Measurements from ENCODE around the gene C19orf44.
A peak's percentile ranks its signal among the peaks of the same experiment; 100 is the strongest.
"Not testable (repeated sequence)": the region's sequence is repeated elsewhere in the genome, so short reads cannot be mapped to it uniquely, and the experiment has no call there.

The C19orf44 gene

DNA sequence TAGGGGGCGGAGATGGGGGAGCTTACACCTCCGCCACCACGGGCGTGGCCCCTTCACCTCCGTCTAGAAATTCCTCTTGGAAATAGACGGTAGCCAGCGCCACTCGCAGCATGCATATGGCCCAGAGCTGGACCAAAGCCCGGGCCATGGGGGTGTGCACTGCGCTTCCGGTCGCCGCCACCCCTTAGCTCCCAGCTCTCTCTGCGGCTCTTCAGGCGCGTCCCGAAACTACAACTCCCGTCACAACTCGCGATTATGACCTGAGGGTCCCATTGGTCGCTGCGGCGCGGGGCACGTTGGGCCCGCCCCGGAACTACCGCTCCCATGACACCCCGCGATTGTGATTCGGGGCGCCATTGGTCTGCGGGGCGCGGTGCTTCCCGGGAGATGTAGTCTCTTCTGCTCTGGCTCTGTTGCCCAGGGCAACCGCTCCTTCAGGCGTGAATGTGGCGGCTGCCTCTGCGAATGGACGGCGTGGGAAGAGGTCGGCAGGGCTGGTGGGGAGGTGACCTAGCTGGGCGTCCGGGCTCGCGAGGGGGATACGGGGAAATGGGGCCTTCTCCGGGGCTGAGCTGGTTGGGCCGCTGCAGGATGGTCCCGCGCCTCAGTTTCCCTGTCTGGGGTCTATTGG is at the start of gene C19orf44, which contains the start of gene CALR3:
Gene C19orf44 (plus strand): TSS at position 413 of the 631 bp plus-strand sequence. CDS start 4,399 bp downstream, outside the sequence.
Gene CALR3 (minus strand): TSS at position 186 of the 631 bp plus-strand sequence. CDS start 38 bp downstream, at position 148.
- peak; percentile 96 for DNase-seq

- DNase-seq, result no peak
These were observed 49.3 kb upstream of the C19orf44 start for GRCh38 chr19:16446724-16447368.

DNA sequence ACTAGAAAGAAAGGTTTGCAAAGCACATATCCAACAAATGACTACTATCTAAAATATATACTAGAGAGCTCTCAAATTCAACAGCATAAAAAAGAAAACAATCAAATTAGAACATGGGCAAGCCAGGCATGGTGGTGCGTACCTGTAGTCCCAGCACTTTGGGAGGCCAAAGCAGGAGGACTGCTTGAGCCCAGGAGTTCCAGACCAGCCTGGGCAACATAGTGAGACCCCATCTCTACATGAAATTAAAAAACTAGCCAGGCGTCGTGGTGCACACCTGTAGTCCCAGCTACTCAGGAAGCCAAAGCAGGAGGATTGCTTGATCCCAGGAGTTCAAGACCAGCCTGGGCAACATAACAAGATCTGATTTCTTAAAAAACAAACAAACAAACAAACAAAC is 47.3 kb upstream of the C19orf44 start:
- DNase-seq, result not testable (repeated sequence)

DNA sequence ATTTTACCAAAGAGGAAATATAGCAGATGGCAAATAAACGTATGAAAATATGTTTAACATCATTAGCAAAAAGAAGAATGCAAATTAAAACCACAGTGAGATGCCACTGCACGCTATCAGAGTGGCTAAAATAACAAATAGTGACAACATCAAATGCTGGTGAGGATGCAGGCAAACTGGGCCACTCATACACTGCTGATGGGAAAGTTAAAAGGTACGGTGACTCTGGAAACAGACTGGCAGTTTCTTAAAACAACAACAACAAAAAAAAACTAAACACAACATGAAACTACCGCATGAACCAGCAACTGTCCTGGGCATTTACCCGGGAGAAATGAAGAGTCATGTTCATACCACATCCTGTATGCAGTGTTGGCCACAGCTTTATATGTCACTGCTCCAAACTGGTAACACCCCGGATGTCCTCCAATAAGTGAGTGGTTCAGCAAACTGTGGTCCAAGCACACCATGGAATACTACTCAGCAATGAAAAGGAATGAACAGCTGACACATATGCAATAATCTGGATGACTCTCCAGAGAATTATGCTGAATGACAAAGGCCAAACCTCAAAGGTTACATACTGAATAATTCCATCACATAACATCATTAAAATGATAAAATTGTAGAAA is 46.7 kb upstream of the C19orf44 start:
- DNase-seq, result no peak

- DNase-seq, result no peak
These were observed 43.9 kb upstream of the C19orf44 start for GRCh38 chr19:16452325-16452724.

GRCh38 chr19:16454351-16454918 is 41.8 kb upstream of the C19orf44 start:
- DNase-seq, result no peak

DNA sequence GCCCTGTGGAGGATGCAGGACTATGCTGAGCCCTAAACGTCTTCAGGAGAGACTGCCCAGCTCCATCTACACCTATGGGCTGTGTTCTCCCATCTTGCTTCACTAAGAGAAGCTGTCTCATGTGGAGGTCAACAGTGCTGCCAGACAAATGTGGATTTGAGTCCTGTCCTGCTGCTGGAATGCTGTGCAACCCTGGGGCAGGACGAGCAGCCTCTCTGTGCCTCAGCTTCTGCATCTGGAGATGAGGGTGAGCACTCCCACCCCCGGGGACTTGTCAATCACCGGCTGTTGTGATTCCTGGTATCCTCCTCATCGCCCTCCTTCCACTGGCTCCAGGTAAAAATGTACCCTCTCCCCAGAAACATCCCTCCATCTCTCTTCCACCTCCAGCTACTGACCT is 40.7 kb upstream of the C19orf44 start:
- DNase-seq, result no peak

DNA sequence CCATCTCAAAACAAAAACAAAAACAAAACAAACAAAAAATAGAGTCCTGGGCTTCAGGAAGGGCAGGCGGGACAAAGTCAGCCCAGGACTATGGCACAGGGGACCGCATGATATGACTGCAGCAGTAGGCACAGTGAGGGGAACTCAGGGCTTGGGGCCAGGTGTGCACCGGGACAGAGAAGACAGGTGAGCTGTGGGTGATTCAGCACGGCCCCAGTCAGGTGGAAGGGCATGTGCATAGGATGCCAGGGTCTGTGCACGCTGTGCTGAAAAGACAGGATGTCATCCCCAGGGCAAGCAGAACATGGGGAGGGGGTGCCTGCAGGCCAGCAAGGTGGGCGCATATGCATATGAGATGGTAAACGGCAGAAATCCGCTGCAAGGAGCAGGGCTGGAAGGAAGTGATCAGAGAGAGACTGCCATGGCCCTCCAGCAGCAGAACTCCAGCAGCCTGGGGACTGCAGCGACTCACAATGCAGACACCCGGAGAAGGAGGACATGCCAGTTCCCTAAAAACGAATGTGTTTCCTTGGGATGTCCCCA is 39.5 kb upstream of the C19orf44 start:
- DNase-seq, result no peak

- no peak for DNase-seq
These were observed 38.8 kb upstream of the C19orf44 start for GRCh38 chr19:16457195-16457953.

- DNase-seq, result no peak
These were observed 38.3 kb upstream of the C19orf44 start for GRCh38 chr19:16457954-16458331.

- DNase-seq, result no peak
These were observed 37.5 kb upstream of the C19orf44 start for GRCh38 chr19:16458391-16459341.

GRCh38 chr19:16459680-16460079 is 36.5 kb upstream of the C19orf44 start:
- no peak for DNase-seq

- no peak for DNase-seq
These were observed 35.7 kb upstream of the C19orf44 start for GRCh38 chr19:16460454-16460853.

GRCh38 chr19:16461630-16462051 is 34.6 kb upstream of the C19orf44 start:
- DNase-seq, result no peak

- no peak for DNase-seq
These were observed 33.4 kb upstream of the C19orf44 start for GRCh38 chr19:16462757-16463250.

DNA sequence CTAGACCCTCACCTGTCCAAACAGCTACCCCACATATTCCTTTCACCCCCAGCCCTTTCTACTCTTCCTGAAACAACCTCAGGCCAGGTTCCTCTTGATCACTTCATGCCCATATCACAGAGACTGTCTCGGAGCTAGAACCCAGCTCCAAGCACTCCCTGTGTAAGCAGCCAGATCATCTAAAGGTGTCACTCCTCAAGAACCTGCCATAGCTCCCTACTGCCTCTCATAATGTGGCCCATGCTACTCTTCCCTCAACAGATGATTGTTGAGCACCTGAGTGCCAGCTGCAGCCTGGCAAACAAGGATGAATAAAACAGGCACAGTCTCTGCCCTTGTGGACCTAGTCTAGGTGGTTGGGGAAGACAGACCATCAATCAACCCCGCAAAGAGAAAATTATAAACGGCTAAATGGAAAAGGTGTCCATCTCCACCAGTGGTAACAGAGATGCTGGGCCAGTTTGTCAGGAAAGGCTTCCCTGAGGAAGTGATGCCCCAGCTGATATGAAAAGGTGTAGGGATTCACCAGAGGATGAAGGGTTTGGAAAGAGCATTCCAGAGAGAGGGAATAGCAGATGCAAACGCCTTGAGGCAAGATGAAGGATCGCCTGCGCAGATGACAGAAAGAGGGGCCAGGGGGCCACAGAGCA is 32.7 kb upstream of the C19orf44 start:
- DNase-seq, result no peak

DNA sequence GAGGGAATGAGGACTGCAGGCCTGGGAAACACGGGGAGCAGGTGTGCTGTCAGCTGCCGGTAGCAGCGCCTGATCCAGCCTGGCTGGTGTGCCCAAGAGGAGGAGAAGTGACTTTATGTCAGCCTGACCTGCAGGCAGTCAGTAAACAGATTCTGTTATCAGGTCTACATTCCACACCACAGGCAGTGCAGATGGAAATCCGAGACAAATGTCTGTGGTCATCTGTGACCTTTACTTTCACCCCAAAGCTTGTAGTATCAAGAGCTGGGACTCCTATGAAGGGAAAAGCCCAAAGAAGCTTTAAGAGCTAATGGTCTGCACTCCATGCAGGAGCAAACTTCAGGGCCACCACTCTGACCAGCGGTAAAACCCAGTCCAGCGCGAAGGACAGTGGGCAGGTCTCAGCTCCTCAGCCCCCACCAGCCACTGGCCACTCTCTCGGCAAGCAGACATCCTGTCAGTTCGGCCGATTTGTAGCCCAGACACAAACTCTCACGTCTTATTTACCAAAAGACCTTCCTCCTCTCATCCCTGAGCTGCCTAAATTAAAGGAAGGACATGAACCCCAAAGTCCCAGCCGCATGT is 32.1 kb upstream of the C19orf44 start:
- DNase-seq, result no peak

DNA sequence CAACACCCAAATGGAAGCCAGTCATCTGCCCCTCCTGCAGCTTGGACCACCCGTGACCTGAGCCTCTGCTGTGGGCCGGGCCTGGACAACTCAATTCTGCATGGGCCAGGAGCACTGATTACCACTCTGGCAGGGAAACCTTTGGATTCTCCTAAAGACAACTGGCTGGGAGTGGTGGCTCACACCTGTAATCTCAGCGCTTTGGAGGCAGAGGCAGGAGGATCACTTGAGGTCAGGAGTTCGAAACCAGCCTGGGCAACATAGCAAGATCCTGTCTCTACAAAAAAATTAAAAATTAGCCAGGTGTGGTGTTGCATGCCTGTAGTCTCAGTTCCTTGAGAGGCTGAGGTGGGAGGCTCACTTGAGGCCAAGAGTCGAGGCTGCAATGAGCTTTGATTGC is 31.0 kb upstream of the C19orf44 start:
- DNase-seq, result no peak

GRCh38 chr19:16466802-16467427 is 29.3 kb upstream of the C19orf44 start:
- not testable (repeated sequence) for DNase-seq

DNA sequence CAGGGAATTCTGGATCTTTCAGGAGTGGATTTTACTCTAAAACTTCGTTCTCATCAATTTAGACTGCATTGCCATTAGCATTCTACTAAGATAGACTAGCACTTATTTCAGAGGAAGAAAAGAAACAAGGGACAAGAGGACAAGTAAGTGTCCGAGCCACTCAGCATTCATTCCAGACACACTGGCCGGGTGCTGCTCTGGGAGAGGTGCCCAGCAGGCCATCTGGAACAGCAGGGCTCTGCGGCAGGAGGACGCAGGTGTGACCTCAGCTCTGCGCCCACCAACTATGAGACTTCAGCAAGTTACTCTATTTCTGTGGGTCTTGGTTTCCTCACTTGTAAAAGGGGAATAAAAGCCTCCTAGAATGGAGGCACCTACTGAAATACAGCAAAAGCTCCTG is 28.6 kb upstream of the C19orf44 start:
- no peak for DNase-seq

Measured in activated CD4-positive, CD25-positive, alpha-beta regulatory T cell treated with anti-CD3 and anti-CD28 coated beads, Interleukin-2, amount 50 U/mL, for 72 hours (primary cell).